OCI-LY3 (cell line): Measurements from ENCODE around the gene RBM20.

Experiments used
- EZH2phosphoT487 ChIP-seq: fragments of 200-600 bp; shearing (Covaris generic); IDR thresholded peaks from 2 replicates; pipeline ENCODE4 v1.6.1; 2018; ENCODE audit warnings: antibody characterized with exemption, mixed run types, low read depth
- TF ChIP-seq, protein P1 (sequence below): fragments of 200-600, 300-600 bp; sonication (generic); IDR thresholded peaks from 2 replicates; pipeline ENCODE4 v1.5.1; 2014; ENCODE audit warnings: antibody characterized with exemption, low read length, low read depth

DNA sequence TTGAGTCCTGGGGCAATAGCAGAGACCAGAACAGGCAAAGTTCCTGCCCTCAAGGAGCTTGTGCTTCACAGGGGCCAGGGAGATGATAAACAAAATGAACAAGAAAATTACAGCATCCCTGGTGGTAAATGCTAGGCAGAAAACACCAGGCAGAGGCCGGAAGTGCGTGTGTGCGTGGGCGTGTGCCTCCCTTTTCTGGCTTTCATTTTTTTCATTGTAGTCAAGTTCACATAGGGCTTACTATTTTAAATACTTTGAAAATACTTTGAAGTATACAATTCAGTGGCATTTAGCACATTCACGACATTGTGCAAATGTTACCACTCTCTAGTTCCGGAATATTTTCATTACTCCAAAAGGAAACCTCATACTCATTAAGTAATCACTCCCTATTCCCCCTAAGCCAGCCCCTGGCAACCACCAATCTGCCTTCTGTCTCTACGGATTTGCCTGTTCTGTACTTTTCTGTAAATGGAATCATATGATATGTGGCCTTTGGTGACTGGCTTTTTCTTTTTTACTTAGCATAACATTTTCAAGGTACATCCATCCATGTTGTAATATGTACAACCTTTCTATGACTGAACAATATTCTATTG is 139.5 kb downstream of the RBM20 start:
- TF ChIP-seq, protein P1, sequence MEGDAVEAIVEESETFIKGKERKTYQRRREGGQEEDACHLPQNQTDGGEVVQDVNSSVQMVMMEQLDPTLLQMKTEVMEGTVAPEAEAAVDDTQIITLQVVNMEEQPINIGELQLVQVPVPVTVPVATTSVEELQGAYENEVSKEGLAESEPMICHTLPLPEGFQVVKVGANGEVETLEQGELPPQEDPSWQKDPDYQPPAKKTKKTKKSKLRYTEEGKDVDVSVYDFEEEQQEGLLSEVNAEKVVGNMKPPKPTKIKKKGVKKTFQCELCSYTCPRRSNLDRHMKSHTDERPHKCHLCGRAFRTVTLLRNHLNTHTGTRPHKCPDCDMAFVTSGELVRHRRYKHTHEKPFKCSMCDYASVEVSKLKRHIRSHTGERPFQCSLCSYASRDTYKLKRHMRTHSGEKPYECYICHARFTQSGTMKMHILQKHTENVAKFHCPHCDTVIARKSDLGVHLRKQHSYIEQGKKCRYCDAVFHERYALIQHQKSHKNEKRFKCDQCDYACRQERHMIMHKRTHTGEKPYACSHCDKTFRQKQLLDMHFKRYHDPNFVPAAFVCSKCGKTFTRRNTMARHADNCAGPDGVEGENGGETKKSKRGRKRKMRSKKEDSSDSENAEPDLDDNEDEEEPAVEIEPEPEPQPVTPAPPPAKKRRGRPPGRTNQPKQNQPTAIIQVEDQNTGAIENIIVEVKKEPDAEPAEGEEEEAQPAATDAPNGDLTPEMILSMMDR: no peak
- TF ChIP-seq EZH2phosphoT487: no peak
